SIG-M5 (cell line): Measurements from ENCODE around the gene CARD16.
"Not testable (repeated sequence)": the region's sequence is repeated elsewhere in the genome, so short reads cannot be mapped to it uniquely, and the experiment has no call there.

Source experiments
- DNase-seq: peaks from one replicate; lab custom pipeline; 2025; lab: John Stamatoyannopoulos, UW

The CARD16 gene

GRCh38 chr11:105044557-105045524 is at the start of gene CARD16:
CARD16 (minus strand) TSS chr11:105045335; CDS start chr11:105045297, 38 bp downstream.
- not testable (repeated sequence) for DNase-seq

- DNase-seq, result no peak
These were observed 47.4 kb upstream of the CARD16 start for GRCh38 chr11:105092256-105093239.

- no peak for DNase-seq
These were observed 36.4 kb upstream of the CARD16 start for GRCh38 chr11:105081412-105082150.

DNA sequence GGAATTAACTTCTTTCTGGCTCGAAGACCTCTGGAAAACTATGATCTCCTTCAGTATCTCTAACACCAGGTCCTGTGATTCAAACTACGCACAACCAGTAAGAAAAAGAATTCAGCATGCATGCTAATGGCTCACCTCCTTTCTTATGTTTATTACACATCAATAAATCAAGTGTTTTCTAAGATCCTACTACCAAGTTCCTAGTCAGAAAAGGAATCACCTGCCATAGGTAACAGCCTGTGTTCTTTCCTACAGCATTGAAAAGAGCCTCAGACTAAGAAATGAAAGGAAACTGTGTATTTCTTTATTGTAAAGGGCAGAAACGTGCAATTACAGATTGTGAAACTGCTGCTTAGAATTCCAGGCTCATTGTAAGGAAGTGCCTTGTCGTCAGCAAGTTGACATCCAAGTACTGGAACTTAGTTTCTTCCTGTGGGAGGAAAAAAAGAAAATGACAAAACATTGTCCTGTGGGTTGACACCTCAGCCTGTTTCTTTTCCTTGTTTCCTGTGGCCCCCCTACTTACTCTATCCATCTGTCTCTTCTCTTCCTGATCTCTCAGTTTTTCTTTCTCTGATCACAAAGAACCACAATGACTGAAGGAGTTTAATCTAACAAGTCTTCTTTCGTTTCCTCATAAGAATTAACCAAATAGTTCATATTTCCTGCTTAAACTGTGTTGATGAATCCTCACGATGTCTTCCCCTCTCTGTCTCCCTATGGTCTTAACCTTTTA is 35.2 kb upstream of the CARD16 start:
- not testable (repeated sequence) for DNase-seq

DNA sequence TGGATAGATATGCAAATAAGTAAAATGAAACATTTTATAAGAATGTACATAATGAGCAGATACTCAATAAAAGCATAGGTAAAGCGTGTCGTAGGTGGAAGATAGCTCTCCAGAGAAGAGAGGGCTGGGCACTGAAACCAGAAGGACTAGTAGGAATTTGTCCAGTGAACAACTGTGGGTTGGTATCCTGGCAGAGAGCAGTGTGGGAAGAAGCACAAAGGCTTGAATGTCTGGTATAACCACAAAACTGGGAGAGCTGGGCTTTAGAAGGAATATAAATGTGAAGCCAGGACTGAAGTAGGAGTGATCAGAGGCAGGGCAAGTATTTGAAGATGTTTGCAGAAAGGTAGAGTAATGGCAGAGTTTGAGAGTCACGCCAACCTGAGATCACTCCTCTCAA is 33.1 kb upstream of the CARD16 start:
- DNase-seq, result no peak

DNA sequence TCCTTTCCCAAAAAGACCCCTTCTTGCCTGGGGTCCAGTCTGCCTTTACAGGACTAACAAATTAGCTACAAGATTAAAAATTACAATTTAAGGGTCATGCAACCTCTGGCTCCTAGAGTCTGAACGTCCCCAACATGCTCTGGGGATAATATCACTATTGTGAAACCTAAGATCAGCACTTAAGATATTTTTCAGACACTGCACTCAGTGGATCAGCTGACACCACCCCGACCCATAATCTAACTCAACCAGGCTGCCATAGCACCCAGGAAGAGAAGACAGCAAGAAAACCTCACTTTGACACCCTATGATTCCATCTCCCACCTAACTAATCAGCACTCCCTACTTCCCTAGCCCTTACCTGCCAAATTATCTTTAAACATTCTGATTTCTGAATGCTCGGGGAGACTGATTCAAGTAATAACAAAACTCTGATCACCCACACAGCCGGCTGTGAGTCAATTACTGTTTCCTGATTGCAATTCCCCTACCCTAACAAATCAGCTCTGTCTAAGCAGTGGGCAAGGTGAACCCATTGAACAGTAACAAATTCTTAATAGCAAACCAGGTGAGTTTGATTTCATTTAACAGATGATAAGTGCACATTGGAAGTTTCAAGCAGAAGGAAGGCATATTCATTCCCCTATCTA is 32.1 kb upstream of the CARD16 start:
- DNase-seq, result not testable (repeated sequence)

- no peak for DNase-seq
These were observed 29.0 kb upstream of the CARD16 start for GRCh38 chr11:105074166-105074530.

GRCh38 chr11:105073456-105074165 is 28.5 kb upstream of the CARD16 start:
- no peak for DNase-seq

GRCh38 chr11:105072080-105072479 is 26.9 kb upstream of the CARD16 start:
- DNase-seq, result not testable (repeated sequence)

DNA sequence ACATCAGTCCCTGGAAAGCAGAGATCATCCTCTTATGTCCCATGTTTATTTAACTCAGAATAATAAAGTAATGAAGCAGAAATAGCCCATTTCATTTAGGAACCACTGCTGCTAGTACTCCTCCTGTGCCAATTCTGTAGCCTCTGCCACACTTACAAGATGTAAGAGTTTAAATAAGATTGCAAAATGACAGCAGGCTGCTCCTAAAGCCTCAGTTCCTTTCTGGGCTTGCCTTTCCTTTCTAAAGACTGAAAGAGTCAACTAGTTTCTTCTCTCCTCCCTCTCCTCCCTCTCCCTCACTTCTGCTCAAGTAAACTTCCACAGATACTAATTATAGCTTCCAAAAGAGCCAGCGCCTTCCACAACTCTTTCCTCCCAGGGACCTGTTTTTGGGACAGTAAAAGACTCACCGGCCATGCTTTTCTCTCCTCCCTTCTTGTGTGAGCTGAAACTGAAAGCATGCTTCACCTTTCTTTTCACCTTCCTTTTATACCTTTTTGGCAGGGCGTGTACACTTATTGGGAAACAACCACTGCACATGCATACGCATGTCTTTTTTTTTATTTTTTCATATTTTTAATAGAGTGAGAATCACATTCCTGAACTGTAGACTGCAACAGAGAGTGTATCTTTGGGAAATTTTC is 26.1 kb upstream of the CARD16 start:
- DNase-seq, result no peak

GRCh38 chr11:105070306-105070705 is 25.2 kb upstream of the CARD16 start:
- DNase-seq, result no peak

DNA sequence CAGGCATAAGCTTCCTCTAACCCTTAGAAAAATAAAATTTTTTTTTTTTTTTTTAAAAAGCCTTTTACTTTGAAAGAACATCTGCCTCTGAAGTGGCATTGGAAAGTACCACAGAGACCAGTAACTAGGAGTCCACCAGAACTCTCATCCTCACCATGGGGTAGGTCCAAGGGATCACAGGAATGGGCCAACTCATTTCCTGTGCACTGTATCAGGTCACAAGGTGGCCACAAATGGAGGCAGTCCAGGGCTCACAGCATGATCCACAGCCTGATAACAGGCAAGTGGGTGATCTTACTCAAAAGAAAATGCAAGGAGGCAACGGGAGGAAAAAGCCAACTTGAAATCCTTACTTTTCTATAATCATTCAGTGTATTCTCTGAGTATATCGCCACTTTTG is 24.6 kb upstream of the CARD16 start:
- not testable (repeated sequence) for DNase-seq

GRCh38 chr11:105063245-105063941 is 18.3 kb upstream of the CARD16 start:
- DNase-seq, result not testable (repeated sequence)

DNA sequence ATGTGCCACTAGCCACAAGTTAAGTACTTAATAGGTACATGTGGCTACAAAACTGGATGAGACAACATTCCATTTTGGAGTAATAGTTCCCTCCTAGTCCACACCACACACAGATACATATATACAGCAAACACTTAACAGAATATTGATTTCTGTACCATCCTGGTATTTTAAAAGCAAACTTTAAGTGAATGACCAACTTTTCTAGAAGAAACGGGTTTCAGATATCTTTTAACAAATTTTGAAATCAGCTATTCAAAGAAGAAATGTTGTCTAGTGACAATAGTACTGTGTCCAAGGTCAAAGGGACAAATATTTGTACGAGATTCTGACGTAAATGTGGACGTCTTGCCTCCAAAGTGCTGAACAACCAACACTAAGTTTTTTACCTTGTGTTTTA is 12.3 kb upstream of the CARD16 start:
- DNase-seq, result no peak

GRCh38 chr11:105056446-105056845 is 11.3 kb upstream of the CARD16 start:
- no peak for DNase-seq

DNA sequence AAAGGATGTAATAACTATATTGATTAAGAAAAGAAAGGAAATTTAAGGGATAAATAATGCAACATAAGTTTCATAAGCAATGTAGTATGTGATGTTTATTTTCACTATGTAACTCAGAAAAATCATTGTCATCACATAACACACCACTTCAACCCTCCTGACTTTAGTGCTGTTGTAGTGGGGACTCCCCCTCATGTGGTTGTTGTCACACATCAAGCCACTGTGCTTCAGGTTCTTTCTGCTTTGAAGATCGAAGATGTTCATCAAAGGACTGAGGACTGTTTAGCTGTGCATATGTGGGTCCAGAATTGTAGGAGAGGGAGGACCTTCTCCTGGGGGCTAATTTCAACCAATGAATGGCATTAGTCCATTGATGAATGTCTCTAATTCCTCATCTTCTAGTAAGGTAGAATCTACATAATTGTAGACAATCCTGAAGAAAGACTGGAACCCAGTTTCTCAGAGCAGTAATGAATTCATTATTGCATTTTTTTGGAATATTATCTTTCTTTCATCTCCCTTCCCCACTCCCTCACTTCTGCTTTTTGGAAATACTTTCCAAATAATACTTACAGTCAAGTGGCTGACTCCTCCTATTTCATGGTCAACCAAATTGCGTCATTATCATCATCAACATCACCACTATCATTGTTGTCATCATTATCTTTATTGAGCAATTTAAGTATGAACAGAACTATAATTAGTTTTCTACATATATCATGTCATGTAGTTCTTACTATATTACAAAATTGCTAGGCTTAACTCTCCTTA is 9.8 kb upstream of the CARD16 start:
- no peak for DNase-seq

GRCh38 chr11:105052487-105052886 is 7.4 kb upstream of the CARD16 start:
- no peak for DNase-seq

GRCh38 chr11:105051559-105051958 is 6.4 kb upstream of the CARD16 start:
- no peak for DNase-seq
